GM15510 (cell line): ENCODE data around the gene ACVR1.

Source experiments
- POLR2A ChIP-seq: IDR thresholded peaks from 3 replicates; pipeline ENCODE4 v1.6.1; 2011; ENCODE audit warnings: borderline replicate concordance; ENCODE audit not compliant: insufficient read length; ENCODE audit errors: extremely low read depth

ACVR1 gene

DNA sequence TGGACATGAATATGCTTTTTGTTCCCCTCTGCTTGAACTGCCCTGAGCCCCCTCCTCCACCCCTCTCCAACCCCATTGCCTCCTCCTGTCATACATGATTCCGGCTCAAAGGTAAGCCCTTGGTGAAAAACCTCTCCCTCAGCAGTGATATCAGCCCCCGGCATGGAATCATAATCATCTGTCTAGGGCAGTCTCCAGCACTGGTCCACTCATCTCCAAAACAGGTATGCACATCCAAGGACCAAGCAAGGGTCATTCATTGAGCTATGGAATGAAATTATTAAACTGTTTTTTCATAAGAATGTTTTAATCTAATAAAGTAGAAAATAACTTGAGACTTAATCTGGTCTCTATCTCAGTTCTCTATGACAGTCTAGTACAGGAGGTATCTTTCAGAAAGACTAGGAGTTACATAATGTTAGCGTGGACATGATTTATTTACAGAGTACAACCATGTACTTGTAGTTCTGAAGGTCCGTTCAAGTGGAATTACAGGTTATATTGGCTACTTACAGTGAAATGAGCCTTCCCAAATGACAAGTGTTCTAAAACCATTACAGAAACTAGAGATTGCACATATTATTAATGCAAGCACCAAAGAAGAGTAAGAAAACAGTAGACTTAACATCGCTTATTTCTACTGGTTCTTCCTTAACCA, 75.2 kb downstream of the ACVR1 start:
- no peak for TF ChIP-seq POLR2A

DNA sequence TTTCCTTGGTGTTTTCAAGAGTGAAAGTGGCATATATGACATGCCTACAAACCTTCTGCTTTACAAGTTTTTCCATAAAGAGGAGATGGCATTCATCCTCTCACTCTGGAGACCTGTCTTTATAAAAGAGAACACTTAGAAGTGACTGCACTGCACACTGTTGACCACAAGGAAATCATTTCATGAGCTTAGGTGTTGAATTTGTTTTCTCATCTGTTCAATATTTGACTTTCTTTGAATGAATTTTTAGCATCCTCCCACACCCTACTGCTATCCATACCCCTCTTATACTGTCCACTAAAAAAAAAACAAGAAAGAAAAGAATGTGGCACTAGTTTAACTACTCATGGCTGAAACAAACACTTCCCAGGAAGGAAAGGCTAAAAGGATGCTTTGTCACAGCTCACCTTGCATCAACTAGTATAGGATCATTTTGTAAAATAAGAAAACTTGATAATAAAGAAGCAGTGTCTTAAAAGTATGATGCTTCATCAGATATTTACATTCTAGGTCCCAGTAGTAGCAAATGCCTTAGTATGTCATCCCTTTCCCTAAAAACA, 83.0 kb downstream of the ACVR1 start:
- no peak for TF ChIP-seq POLR2A

DNA sequence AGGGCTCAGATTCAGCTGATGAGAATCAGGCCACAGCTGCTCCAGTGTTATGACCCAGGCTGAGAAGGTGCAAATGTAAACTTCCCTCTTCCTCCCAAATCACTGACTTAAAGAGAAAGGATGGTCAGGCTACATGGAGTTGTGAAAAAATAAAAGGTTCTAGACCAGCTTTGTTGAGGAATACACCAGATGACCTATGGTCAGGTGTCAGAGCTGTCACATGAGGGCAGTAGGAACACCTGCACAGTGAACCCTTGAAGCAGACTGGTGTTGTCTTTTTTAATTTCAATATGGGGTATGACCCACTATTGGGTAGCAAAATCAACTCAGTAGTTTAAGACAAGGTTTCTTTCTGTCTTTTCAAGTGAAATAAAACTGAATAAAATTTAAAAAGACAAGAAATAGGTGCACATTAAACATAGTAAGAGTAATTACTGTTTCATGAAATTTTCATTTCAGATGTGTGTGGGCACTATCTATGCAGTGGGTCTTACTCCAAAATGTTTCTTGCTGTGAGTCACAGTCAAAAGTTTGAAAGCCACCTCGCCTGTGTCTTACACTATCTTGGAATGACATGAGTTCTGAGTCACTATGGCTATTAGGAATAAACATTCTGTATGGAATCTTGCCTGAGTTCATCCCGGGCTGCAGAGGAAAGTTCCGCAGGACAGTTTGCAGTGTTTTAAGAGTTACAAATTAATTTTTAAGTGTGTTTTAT, 83.6 kb downstream of the ACVR1 start:
- TF ChIP-seq POLR2A = no peak

DNA sequence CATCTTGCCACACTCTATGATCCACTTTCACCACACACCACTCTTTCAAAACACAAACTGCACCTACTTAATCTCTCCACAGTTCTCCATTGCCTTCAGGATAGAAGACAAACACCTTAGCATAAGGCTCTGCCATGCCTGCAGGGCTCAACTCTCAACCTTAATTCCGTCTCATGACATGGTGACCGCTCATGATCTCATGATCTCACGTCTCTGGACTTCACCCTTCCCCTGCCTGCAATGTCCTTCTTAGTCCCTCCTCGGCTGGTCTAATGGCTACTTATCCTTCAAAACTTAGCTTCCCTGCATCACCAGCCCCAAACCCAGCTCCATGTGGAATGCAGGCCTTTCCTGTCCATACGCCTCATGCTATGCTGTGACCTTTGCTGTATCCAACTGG, 85.3 kb downstream of the ACVR1 start:
- no peak for TF ChIP-seq POLR2A

DNA sequence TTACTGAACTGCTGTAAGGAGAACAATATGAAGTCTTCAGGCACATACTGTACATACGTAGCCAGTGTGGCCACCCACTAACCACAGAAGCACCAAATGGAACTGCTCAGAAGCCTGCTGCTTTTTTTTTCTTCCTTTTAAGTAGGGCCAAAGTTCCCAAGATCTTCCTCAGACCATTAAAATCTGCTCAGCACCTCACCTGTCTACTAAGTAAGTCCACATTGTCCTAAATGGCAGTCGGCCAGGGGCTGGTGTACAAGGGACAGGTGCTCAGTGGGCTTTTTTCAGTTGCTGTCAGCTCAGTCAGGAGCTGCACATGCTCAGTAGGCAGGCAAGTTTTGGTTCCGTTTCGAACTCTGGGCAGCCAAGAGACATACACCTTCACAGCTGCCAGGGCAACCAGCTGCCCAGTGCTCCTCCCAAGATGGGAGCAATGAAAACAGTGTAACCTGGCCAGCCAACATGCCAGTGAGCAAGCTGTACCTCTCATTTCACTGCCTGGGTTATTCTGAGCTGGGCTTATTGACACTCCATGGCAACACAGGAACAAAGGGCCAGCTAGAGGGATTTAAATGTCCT, 86.1 kb downstream of the ACVR1 start:
- no peak for TF ChIP-seq POLR2A

DNA sequence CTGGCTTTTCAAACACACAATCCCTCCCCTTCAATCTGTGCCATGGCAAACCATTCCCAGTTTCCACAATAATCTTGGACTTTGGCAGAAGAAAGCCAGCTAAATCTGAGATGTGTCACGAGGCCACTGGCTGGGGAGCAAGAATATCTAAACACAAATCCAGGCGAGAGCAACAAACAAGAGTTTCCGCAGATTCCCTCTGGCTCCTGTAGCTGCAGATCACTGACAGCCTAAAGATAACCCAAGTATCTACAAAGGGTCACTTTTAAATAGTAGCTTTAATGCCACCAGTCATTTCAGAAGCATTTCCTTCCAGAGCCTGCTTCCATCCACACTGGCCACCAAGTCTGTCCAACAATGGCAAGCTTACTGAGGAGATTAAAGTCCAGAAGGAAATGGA, 86.9 kb downstream of the ACVR1 start:
- TF ChIP-seq POLR2A = no peak

DNA sequence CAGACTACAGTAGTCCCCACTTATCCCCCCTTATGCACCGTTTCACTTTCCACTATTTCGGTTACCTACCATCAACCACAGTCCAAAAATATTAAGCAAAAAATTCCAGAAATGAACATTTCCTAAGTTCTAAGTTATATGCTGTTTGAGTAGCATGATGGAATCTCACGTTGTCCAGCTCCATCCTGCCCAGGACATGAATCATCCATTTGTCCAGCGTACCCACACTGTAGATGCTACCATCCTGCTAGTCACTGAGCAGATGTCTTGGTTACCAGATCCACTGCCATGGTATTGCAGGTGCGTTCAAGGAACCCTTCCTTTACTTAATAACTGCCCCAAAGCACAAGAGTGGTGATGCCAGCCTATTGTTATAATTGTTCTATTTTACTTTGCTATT, 87.9 kb downstream of the ACVR1 start:
- TF ChIP-seq POLR2A = no peak

DNA sequence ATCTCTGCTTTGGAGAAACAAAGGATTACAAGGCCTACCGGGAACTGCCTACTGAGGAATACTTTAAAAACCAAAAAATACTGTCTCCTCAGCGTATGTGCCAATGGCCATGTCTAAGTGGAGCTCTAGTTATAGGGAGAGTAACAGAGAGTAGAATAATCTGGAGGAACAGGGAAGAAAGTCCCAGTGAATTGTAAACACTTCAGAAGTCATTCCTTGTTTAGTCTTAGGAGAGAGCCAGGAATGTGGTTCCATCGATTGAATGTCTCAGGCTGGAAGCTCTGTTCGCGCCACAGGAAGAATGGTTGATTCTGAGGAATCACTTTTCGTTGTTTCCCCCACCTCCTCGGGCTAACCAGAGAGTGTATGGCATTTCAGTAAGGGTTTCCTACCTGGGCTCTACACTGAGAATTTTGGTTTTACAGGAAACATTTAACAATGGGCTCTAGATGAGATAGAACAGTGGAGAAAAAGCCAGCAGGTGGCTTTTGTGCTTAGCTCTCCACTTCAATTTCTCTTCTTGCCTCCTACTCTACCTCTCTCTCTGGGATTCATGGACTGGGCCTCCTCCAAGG, 88.7 kb downstream of the ACVR1 start:
- no peak for TF ChIP-seq POLR2A

DNA sequence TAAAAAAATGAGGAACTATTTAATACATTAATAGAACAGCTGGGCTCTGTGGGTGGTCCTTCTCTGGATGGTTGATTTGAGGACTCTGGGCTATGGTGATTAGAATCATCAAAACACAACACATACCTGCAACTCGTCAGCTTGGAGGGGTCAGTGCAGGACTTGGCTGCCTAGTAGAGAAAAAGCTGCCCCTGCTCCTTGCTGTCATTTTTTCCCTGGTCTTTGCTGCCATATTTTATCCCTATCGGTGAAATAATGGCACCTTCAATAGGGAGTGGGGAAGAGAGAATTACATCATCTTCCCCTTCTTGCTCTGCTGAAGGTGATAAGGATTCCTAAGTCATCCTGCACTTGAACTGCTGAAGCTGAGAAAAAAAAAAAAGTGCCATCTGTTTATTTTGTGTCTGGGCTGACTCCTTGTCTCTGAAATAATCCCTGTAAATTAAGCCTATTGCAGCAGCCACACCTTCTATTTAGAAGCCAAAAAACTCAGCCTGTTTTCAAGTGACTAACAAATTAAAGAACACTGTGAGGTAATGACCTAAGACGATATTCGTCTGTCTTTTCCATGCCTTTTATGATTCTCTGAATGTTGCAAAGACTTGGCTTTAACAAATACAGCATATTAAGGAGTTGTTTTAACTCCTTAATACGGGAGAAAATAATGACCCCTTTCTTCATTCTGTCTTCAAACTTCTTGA, 89.3 kb downstream of the ACVR1 start:
- no peak for TF ChIP-seq POLR2A

DNA sequence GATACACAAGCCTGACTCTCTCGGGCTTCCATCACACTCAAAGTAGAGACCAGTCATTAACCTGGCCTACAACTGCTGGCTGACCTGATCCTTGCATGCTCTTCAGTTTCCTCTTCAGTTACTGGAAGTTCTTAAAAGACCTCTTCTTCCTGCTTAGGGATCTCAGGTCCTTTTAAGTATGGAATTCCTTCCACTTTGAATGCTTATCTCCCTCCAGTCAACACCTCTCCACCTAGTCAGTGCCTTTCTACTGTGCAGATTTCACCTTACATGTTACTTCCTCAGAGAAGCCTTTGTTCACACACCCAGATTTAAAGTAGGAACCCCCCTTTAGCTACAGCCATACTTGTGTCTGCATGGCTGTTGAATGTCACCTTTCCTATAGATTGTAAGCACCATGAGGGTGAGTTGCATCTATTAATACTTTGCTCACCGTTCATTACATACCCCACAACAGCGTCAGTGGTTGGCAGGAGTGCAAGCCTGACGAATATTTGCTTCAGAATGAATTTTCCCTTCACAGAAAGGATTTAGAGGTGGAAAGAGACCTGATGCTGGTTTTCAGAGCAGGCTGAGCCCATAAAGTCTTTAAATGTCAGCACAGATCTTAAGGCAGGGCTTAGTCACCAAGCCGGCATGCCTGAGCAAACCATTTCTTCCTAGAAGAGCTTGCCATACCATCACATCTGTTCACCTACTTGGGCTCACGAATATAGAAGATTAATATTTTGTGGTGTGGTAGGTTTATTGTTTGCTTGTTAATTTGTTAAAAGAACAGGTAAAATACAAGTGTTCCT, 90.1 kb downstream of the ACVR1 start:
- TF ChIP-seq POLR2A = no peak

DNA sequence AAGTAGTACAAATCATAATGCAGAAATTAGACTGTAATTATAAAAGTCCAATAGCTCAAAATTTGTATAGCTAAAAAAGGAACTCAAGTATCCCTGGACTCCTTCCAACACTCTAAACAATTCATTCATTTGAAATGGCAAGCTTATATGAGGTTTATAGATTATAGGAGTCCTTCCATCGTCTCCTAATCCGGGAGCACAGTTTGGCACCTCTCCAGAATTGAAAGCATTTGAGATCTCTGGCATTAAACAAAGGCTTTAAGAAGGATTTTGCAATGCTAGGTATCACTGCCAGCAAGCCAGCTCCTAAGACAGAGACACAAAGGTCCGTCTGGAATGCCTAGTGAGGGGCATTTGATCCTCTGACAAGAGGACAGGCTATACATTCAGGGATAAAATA, 90.9 kb downstream of the ACVR1 start:
- TF ChIP-seq POLR2A = no peak

DNA sequence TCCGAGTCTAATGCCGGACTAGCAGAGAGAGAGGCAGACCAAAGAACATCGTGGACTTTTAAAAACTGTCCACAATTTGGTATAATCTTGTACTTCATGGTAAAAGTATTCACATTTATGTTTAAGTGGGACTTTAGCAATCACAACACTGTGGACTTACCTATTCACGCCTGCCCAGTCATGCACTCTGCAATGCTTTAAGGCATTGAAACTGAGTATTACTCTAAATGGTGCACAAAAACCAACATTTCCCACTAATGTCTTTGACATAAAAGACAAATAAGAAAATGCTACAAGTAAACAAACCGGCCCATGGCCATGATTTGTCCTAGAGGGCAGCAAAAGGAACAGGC, 91.3 kb downstream of the ACVR1 start:
- TF ChIP-seq POLR2A = no peak

DNA sequence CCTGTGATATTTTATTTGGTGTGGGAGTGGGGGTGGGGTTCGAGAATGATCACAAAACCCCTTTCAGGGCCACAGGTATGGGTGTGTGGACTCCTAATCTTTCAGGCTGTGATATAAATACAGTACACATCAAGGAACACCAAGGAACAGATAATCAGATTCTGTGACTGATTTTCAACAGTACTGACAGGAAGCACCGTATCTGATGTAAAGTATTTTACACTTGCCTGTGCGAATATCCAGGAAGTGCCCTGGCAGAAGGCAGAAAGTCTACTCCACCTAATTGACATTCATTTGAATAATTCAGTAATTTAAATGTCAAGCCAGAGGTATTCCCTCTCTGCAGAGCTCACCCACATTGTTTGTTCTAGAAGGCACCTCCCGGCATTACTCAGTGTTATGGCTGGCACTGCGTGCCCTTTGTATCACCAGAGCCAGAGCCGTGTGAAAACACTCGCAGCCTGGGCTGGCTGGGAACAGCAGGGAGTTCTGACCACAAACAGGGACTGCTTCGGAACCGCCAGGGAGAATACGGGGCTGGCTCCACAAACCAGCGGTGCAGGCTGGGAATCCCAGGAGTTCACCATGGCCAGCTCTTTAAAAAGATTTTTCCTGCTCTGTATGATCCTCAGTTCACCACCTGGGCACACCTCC, 91.8 kb downstream of the ACVR1 start:
- TF ChIP-seq POLR2A = no peak

DNA sequence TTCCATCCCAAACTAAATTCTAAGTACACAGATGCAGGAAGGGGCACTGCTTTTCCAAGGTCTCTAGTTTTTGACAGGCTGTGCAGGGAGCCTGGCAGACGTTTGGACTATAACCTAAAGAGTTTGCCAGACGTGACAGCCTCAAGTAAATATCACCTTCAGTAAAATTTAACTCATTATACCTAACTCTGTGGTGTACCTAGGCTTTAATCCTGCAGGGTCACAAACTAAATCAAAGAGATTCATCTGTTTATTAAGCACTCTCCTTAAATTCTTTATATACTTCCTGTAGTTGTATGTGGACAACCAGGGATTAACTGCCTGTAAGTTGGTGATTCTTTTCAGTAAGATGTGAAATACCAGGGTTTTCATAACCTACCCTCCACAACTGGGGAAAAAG, 92.9 kb downstream of the ACVR1 start:
- TF ChIP-seq POLR2A = no peak

DNA sequence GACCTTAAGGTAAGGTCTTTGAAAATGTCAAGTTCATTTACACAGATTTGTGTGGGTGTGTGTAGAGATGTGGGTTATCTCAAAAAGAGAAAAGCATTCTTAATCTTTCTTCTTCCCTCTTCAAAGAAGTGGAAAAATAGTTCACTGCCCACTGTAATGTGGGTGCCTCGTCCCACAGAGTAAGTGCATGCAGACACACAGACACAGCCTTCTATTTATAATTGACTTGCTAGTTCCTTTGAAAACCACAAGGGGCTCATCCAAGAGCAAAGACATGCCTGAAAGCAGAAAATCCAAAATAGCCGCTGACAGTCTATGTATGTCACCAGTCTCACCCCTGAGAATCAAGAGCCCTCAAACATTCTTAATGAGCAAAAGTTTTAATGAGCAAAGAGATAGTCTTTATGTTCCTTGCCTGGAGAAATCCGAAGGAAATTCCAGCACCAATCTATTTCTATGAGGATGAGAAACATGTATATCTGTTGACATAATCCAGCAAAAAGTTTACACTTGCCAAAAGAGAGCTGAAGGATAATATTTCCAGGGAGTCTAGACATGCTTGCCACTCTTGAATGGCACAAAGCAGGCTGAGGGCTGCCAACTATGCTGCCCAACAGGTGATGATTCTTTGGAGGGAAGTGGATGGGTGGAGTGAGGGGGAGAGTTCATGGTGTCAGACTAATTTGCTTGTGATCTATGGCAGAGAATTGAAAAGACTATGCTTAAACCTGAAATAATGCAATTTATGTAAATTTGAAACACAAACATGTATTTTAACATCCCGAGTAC, 93.9 kb downstream of the ACVR1 start:
- no peak for TF ChIP-seq POLR2A
